Neural progenitor cell (in vitro differentiated cells): ENCODE results near the gene CACNA1B. TPM values are rescaled to one million over a fixed set of nuclear protein-coding genes. Genes with fewer than 3 reads are reported as not detected.
A peak's percentile ranks its signal among the peaks of the same experiment; 100 is the strongest.

Experiments
- DNase-seq: peaks from one replicate; pipeline ENCODE4 v3.0.0-alpha.2; 2016; ENCODE audit warnings: low spot score
- H2AFZ ChIP-seq: fragments of 200-600 bp; sonication (generic); replicated peaks from 2 replicates; pipeline ENCODE4 v1.6.1; 2016; ENCODE audit warnings: antibody characterized with exemption
- H3F3A ChIP-seq: fragments of 200-600 bp; sonication (generic); 2 replicates; pipeline ENCODE4 v1.6.1; 2016; ENCODE audit warnings: antibody characterized with exemption, low read depth
- H3K27ac ChIP-seq: fragments of 200-600 bp; sonication (generic); 2 replicates; pipeline ENCODE4 v1.5.1; 2016; ENCODE audit warnings: mild to moderate bottlenecking
- H3K27me3 ChIP-seq: fragments of 200-600 bp; sonication (generic); 2 replicates; pipeline ENCODE4 v1.6.1; 2016; ENCODE audit warnings: mild to moderate bottlenecking, moderate library complexity
- H3K36me3 ChIP-seq: fragments of 200-600 bp; sonication (generic); 2 replicates; pipeline ENCODE4 v1.5.1; 2016
- H3K4me1 ChIP-seq: fragments of 200-600 bp; sonication (generic); 2 replicates; pipeline ENCODE4 v1.6.1; 2016; ENCODE audit warnings: mixed run types
- H3K4me2 ChIP-seq: fragments of 200-600 bp; sonication (generic); 2 replicates; pipeline ENCODE4 v1.6.1; 2016
- H3K4me3 ChIP-seq: fragments of 200-600 bp; sonication (generic); 2 replicates; pipeline ENCODE4 v1.5.1; 2016
- H3K79me2 ChIP-seq: fragments of 200-600 bp; sonication (generic); 2 replicates; pipeline ENCODE4 v1.6.1; 2016; ENCODE audit warnings: low read depth
- H3K9ac ChIP-seq: fragments of 200-600 bp; sonication (generic); 2 replicates; pipeline ENCODE4 v1.6.1; 2016
- H3K9me3 ChIP-seq: fragments of 200-600 bp; sonication (generic); 2 replicates; pipeline ENCODE4 v1.5.1; 2016; ENCODE audit warnings: low read depth
- H4K20me1 ChIP-seq: fragments of 200-600 bp; sonication (generic); 2 replicates; pipeline ENCODE4 v1.6.1; 2016; ENCODE audit warnings: low read depth
- H3K27ac Mint-ChIP-seq: 3 replicates; pipeline ENCODE4 v1.8.0; 2021; ENCODE audit warnings: mixed read lengths
- H3K27me3 Mint-ChIP-seq: 2 replicates; pipeline ENCODE4 v1.8.0; 2022; ENCODE audit warnings: low read depth, mild to moderate bottlenecking, inconsistent platforms, moderate library complexity, mixed read lengths; ENCODE audit not compliant: insufficient read depth
- H3K36me3 Mint-ChIP-seq: 3 replicates; pipeline ENCODE4 v1.8.0; 2021; ENCODE audit warnings: mixed read lengths
- H3K4me1 Mint-ChIP-seq: 3 replicates; pipeline ENCODE4 v1.8.0; 2021; ENCODE audit warnings: mixed read lengths
- H3K4me3 Mint-ChIP-seq: 3 replicates; pipeline ENCODE4 v1.8.0; 2021; ENCODE audit warnings: mild to moderate bottlenecking, moderate library complexity, mixed read lengths
- H3K9me3 Mint-ChIP-seq: 3 replicates; pipeline ENCODE4 v1.8.0; 2020; ENCODE audit warnings: mixed read lengths
- CTCF ChIP-seq: fragments of 200-600 bp; sonication (generic); IDR thresholded peaks from 2 replicates; pipeline ENCODE4 v1.5.1; 2017; ENCODE audit warnings: antibody characterized with exemption, mild to moderate bottlenecking
- EZH2 ChIP-seq: fragments of 200-600 bp; sonication (generic); IDR thresholded peaks from 2 replicates; pipeline ENCODE4 v1.6.1; 2017; ENCODE audit warnings: antibody characterized with exemption, mild to moderate bottlenecking, moderate library complexity
- EZH2phosphoT487 ChIP-seq: fragments of 200-600 bp; sonication (generic); IDR thresholded peaks from 2 replicates; pipeline ENCODE4 v1.6.1; 2017; ENCODE audit warnings: antibody characterized with exemption
- total RNA-seq: library from RNA; depleted of rRNA; stranded (reverse); fragments of >200 nt; gene quantifications from 2 replicates; pipeline ENCODE4 v1.2.3, GENCODE V29; 2015; ENCODE audit warnings: low replicate concordance

Gene CACNA1B
- total RNA-seq, 1 donor from 2014 or later, result 0.30 TPM

GRCh38 chr9:138043411-138044345, 166.1 kb downstream of the CACNA1B start:
- Histone ChIP-seq H2AFZ (no peak overlapping the region), H3K9ac (no peak overlapping the region), H4K20me1 (no peaks in the 10 kb centered on the region), H3K4me1 (no peaks in the 10 kb centered on the region), H3K79me2 (no peaks in the 10 kb centered on the region), H3K4me2 (no peak overlapping the region), H3K4me3 (no peak overlapping the region), H3K36me3 (no peaks in the 10 kb centered on the region), H3K27me3 (no peaks in the 10 kb centered on the region), H3F3A (peaks cover 2% of the 10 kb centered on the region), H3K27ac (no peak overlapping the region), H3K9me3 (no peaks in the 10 kb centered on the region)
- TF ChIP-seq EZH2 (no peak), CTCF (no peak), EZH2phosphoT487 (no peak)
- Mint-ChIP-seq H3K36me3 (no peaks in the 10 kb centered on the region), H3K27ac (no peak overlapping the region), H3K27me3 (peaks cover 3% of the 10 kb centered on the region), H3K9me3 (no peaks in the 10 kb centered on the region), H3K4me1 (peaks cover 6% of the 10 kb centered on the region), H3K4me3 (peak overlapping the region; percentile 49)
- no peak for DNase-seq

- no peak for DNase-seq
- no peak overlapping the region for H3K27ac Mint-ChIP-seq
- Histone ChIP-seq H3K4me2 (no peak overlapping the region), H3K4me3 (no peak overlapping the region), H3K27ac (no peak overlapping the region), H3K27me3 (no peaks in the 10 kb centered on the region), H3F3A (peaks cover 2% of the 10 kb centered on the region), H3K36me3 (no peaks in the 10 kb centered on the region), H3K9ac (no peak overlapping the region), H3K9me3 (no peaks in the 10 kb centered on the region), H2AFZ (no peak overlapping the region), H3K4me1 (no peaks in the 10 kb centered on the region), H4K20me1 (no peaks in the 10 kb centered on the region), H3K79me2 (no peaks in the 10 kb centered on the region)
- peaks cover 8% of the 10 kb centered on the region for H3K4me1 Mint-ChIP-seq
- TF ChIP-seq EZH2phosphoT487 (no peak), CTCF (no peak), EZH2 (no peak)
- peaks cover 3% of the 10 kb centered on the region for H3K27me3 Mint-ChIP-seq
- no peaks in the 10 kb centered on the region for H3K9me3 Mint-ChIP-seq
- no peaks in the 10 kb centered on the region for H3K36me3 Mint-ChIP-seq
- no peak overlapping the region for H3K4me3 Mint-ChIP-seq
Measured at GRCh38 chr9:138044485-138045383, 167.2 kb downstream of the CACNA1B start.

- Histone ChIP-seq H2AFZ (no peak overlapping the region), H4K20me1 (no peaks in the 10 kb centered on the region), H3K9ac (no peak overlapping the region), H3K4me1 (peaks cover 9% of the 10 kb centered on the region), H3K27me3 (no peaks in the 10 kb centered on the region), H3K27ac (no peak overlapping the region), H3K79me2 (no peaks in the 10 kb centered on the region), H3K36me3 (no peaks in the 10 kb centered on the region), H3K4me3 (no peak overlapping the region), H3F3A (peaks cover under 1% of the 10 kb centered on the region), H3K4me2 (no peak overlapping the region), H3K9me3 (no peaks in the 10 kb centered on the region)
- no peak for TF ChIP-seq EZH2
- TF ChIP-seq CTCF, result no peak
- no peak for TF ChIP-seq EZH2phosphoT487
- Mint-ChIP-seq H3K27ac (peak overlapping the region; percentile 87), H3K4me3 (no peak overlapping the region), H3K4me1 (peaks cover 10% of the 10 kb centered on the region), H3K27me3 (peaks cover 3% of the 10 kb centered on the region), H3K9me3 (no peaks in the 10 kb centered on the region), H3K36me3 (no peaks in the 10 kb centered on the region)
- DNase-seq, result no peak
Measured at GRCh38 chr9:138045541-138046490, 168.2 kb downstream of the CACNA1B start.
